ENCODE data around the gene EIF1.
"Not testable (repeated sequence)": the region's sequence is repeated elsewhere in the genome, so short reads cannot be mapped to it uniquely, and the experiment has no call there.

Gene EIF1

DNA sequence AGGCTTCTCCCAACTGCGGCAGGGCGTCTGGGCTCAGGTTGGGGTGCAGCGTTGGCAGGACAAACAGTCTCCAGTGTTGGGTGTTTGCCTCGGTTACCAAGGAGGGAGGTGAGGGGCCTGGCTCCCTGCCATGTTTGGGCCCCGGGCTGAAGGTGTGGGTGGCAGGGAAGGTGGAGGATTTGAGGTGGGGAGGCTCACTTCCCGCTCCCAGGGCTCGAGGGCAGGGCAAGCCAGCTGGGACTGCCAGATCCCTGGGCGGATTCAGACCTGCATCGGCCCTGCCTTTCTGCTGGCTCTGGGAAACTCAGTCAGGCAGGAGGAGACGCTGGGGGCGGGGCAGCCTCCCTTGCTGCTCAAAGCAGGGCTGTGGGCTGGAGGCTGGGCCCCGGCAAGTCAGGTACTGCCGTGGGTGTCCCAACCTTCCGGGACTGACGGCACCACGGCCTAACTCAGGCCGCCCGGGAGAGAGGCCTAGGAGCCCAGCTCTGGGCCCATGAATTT, 33.0 kb upstream of the EIF1 start:
- peak; percentile 77 for DNase-seq (ENCODE audit: low read depth, low spot score)

DNA sequence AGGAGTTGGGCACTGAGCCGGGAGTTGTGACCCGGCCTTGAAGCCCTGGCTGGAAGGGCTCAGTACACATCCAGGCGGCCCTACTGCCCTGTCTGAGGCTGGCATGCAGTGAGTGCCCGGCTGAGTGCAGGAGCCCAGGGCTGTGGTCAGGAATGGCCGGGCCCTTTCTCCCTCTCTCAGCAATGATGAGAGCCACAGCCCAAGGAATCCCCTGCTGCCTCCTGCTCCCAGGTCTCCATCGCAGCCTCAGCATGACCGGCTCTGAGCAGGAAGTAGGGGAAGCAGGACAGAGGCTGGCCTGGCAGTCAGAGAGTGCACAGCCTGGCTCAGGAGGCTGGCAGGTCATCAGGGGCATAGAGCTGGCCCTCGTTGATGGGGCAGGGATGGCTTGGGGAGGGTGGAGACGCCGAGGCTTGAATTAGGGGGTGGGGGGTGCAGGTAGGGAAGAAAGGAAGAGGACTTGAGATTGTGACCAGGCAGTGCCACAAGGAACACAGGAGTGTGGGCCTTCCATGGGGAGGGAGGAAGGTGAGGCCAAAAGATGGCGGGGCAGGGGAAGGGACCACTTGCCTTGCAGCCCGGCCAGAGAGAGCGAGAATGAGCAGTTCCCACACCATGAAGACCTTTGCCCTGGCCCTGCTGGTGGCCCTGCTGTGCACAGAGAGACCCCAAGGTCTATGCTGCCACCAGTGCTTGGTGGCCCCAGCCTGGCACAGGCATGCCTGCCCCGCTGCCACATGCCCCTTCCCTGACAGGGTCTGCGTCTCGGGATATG, 32.2 kb upstream of the EIF1 start:
- DNase-seq (ENCODE audit: low read depth, low spot score), result no peak

DNA sequence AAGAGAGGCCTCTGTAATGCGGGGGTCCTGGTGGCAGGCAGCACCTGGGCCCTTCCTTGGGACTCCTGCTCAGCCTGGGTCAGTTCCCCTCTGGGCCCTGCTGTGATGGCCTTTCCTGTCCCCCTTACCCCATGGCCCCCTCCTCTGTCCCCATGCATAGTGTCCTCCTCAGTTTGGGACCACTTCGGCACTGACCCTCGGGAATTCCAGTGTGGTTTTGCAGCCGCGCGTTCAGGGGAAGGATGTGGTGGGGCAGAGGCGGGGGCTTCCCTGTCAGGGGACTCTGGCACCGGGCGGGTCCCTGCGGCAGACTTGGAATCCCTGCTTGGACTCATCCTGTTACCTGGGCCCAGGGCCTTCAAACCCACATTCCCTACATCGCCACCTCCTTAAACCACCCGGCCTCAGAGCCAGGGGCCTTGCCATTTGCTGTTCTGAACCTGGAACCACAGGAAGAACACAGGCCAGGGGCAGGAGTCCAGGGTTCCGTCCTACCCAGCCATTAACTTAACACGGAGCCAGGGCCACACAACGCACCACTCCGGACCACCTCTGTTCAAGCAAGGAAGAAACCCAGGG, 31.4 kb upstream of the EIF1 start:
- no peak for DNase-seq (ENCODE audit: low read depth, low spot score)

DNA sequence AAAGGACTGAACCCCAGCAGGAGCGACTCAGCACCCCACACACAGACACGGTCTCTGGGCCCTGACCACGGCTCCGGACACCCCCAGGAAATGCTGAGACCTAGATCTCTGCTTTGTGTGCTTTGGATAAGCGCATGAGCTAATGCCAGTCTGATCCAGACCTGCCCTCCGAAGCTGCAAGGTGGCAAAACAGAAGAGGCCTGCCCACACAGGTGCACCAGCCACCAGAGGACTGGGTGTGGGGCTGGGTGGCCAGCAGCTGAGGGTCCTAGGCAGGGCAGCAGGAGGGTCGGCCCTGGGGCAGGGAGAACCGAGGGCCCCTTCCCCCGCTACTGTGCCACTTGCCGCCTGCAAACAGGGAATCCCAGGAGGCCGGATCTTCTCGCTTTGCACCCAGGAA, 30.7 kb upstream of the EIF1 start:
- DNase-seq (ENCODE audit: low read depth, low spot score), result no peak

DNA sequence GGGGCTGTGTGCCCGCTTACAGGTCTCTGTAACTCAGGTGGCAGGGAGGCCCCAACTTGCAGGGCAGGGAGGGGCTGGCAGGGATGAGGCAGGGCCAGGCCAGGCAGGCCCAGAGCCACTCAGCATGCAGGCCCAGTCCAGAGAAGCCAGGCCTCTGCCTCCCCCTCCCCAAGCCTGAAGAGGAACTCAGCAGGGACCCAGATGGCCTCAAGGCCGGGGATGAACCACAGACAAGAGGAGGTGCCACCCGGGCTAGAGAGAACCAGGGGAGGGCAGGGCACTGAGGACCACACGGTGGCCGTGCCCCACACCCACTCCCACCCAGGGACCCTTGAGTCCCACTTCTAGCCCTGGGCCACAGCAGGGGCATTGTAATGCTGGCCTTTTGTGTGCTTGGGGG, 29.8 kb upstream of the EIF1 start:
- DNase-seq (ENCODE audit: low read depth, low spot score), result no peak

DNA sequence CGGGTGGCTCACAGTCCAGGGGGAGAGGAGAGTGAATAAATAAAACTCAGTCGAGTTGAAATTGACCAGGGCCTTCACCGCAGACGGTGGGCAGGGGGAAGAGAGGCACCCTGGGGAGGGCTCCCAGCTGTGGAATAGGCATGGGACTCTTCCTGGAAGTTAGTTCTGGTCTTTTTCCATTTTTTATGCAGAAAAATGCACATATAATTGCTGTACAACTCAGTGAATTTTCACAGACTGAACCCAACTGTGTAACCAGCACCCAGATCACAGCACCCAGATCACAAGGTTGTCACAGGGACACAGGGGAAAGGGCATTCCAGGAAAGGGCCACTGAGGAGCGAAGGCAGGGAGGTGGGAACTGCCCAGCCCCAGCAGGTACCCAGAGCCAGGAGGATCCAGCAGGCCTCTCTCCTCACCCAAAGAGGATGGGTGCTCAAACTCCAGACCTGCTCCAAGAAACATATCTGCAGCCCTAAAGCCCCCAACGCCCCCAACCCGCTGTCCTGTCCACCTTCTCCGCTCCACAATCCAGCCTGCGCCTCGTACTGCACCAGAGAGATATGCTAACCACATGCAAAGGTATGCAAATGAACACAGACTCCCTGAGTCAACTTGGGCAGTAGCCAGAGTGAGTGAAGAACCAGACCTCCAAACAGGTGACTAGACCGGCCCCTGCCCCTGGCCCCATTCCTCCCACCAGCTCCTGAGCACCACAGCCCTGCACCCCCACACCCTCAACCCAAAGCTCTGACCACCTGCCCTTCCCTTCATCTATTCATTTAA, 29.1 kb upstream of the EIF1 start:
- no peak for DNase-seq (ENCODE audit: low read depth, low spot score)

DNA sequence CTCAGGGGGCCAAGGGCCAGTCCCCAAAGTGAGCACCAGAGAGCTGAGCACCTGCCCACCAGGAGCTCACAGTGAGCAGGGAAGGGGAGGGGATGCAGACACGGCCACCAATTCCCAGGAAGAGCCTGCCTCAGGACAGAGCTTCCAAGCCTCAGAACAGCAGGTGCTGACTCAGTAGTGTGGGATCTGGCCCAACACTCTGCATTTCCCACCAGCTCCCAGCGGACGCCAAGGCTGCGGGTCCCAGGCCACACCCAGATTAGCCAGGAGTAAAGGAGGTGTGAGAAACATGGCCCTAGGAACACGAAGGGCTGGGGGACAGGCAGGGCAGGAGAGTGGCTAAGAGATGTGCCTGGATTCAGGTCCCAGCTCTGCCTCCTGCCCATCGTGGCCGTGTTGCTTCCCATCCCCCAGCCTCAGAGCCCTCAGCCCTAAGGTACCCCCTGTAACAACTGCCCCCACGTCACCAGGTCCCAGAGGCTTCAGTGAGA, 28.4 kb upstream of the EIF1 start:
- DNase-seq (ENCODE audit: low read depth, low spot score), result no peak

DNA sequence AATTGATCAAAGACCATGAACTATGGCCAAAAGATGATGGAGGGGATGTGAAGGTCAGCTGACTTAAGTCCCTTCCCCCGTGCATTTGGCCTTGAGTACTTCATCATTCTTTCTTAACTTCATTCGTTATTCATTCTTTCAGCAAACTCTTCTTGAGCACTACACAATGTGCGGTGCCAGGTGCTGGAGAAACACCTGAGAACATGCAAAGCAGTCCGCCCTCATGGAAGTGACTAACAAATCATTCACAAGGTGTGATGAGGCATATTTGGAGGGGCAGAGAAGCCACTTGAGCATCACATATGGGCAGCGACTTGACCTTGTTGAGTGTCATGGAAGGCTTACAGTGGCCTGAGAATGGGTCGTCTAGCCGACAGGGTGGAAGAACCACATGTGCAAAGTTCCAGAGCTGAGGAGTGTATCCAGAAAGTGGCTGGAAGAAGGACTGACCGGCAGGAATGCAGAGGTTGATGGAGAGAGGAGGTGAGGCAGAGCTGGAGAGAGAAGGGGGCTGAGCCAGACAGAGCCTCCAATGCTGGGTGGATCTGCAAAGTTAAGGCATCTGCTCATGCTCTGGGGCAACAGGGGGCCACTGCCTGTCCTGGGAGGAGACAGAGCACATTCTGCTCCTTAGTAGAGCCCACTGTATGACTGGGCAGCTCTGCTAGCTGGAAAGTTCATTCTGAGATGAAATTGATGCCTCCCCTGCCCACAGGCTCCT, 25.1 kb upstream of the EIF1 start:
- no peak for DNase-seq (ENCODE audit: low read depth, low spot score)

DNA sequence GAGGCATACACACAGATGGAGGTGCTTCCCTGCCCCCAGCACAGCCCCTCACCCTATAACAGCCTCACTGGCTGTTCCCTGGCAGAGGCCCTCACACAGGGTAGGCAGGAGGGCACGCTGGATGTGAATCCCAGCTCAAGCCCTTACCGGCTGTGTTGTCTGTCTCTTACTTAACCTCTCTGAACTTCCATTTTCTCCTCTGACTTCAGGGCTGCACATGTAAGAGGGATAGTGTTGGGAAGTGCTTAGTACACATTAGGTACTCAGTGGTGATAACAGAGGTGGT, 24.6 kb upstream of the EIF1 start:
- DNase-seq (ENCODE audit: low read depth, low spot score), result no peak

DNA sequence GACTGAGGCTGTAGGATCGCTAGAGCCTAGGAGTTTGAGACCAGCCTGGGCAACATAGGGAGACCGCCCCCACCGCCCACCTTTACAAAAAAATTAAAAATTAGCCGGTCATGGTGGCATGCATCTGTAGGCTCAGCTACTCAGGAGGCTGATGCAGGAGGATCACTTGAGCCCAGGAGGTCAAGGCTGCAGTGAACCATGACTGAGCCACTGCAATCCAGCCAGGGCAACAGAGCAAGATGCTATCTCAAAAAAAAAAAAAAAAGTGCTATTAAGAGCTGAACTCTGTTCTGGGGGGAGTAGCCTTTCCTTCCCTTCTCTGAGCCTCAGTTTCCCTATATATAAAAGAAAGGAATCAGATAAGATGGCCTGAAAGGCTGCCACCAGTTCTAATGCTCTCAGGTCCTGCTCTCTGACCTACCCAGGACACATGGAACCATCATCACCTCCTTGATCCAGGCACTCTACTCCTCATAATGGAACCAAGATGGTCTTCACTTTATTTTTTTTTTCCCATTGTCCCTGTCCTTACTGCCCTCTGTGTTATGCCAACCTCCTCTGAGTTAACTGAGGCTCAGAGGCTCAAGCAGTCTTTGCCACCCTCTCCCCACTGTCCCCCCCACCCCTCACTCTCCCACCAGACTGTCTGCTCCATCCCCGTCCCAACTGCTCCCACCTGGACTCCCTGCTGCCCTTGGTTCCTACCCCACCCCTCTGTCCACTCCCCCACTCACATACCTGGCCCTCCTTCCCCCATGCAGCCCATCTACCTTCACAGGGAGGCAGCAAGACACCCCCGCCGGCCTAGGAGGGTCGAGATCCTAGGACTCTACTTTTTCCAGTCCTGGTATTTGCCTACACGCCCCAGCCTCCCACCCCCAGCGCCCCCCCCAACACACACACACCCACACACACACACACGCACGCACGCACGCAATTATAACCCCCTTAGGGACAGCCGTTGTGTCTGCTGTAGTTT, 23.8 kb upstream of the EIF1 start:
- no peak for DNase-seq (ENCODE audit: low read depth, low spot score)

DNA sequence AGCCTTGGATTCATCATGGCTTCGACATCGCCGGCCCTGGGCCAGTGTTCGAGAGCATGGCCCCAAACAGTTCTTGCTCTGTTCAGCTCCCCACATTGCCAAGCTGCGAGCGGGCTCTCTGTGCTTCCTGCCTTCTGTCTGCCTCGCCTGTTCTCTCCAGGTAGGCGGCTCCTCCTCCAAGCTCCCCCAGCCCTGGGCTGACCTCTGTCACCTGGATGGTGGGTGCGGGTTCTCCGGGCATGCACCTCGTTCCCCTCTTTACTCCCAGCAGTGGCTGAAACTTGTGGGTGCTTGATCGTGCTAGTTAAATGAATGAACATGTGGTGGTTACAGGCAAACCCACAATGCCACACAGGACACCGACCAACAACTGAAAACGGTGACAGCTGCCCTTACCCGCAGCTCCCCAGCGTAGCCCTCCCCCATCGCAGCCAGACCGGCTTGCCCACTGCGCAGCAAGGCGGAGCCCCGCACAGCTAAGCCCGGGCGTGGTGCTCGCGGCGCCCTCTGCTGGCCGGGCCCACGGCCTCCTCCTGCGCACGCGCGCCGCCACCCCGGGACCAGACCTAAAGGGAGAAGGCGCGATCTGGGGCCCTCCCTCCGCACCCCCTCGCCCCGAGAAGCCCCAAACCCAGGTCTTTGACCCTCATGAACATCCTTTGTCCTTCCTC, 23.0 kb upstream of the EIF1 start:
- peak; percentile 86 for DNase-seq (ENCODE audit: low read depth, low spot score)

DNA sequence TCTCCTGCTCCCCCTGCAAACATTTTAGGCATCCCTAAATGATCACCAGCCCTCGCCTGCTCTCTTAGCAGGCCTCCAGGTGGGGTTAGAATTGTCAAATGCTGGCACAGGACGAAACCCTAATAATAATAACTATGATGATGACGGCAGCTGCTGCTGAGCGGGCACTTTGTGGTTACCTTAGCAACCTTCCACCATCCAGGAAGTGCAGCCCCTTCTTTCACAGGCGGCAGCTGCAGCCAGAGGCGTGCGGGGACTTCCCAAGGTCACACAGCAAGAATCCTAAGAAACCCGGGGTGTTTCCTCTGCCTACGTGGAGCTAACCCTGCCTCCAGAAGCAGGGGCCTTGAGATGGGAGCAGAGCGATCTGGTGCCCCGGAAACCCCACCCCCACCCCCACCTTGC, 22.4 kb upstream of the EIF1 start:
- no peak for DNase-seq (ENCODE audit: low read depth, low spot score)

DNA sequence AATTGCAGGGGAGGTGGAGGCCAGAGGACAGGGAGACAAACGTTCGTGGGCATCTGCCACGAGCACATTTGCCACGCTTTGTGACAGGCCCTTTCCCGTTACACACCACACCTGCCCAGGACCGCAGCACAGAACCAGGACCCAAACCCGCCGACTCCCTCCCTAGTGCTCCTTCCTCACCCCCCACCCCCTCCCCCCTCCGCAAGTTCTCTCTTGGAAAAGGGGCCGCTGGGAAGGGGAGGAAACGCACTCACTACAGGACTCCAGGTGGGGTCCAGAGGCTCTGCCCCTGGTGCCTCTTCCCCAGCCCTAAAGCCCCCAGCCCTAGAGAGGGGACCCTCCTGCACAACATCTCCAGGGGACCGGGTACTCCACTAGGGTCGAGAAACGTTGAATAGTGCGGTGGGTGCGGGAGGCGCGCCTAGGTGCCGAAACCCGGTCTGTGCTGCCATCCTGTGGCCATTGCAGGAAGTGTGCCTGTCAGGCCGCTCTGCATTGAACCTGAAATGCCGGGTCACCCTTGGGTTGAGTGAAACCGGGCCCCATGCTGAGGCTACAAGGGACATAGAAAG, 21.9 kb upstream of the EIF1 start:
- peak; percentile 90 for DNase-seq (ENCODE audit: low read depth, low spot score)

DNA sequence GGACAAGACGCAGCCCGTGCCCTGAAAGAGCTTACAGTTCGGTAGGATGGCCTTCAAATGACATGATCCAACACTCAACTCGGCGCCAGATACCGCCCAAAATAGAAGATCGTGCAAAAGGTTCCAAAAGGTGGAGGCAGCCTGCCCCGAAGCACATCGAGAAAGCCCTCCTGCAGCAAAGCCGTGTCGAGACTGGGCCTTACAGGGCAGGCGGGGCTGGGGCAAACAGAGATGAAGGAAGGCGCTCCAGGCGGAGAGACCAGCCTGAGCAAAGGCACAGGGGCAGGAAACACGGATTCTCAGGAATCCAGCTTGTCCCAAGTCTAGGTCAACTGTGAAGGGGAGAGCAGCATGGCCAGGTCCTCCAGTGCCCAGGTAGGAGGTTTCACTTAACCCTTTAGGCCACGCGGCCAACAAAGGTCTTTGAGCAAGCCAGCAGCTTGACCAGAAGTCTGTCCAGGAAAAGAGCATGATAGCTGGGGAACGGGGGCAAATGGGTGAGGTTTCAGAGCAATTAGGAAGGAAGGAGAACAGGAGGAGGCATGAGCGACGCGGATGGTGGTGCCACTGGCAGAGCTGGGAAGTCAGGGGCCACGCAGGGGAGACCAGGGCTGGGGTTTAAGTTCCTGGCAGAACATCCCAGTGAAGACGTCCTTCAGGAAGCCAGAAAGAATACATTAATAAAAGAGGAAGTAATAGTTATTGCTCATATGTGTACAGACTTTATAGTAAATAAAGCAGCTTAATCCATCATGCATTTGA, 21.2 kb upstream of the EIF1 start:
- no peak for DNase-seq (ENCODE audit: low read depth, low spot score)

DNA sequence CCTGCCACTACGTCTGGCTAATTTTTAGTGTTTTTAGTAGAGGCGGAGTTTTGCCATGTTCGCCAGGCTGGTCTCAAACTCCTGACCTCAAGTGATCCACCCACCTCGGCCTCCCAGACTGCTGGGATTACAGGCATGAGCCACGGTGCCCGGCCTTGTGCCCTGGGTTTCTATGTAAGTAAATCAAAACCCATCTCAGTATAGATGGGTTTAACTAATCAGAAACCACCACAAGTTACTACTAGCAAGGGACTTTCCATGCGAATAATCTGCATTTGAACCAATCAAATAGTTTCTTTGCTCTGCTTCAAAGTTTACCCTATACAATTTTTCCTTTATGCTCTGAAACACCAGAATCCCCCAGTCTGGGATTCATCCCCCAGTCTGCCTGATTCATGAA, 16.5 kb upstream of the EIF1 start:
- DNase-seq (ENCODE audit: low read depth, low spot score), result no peak

DNA sequence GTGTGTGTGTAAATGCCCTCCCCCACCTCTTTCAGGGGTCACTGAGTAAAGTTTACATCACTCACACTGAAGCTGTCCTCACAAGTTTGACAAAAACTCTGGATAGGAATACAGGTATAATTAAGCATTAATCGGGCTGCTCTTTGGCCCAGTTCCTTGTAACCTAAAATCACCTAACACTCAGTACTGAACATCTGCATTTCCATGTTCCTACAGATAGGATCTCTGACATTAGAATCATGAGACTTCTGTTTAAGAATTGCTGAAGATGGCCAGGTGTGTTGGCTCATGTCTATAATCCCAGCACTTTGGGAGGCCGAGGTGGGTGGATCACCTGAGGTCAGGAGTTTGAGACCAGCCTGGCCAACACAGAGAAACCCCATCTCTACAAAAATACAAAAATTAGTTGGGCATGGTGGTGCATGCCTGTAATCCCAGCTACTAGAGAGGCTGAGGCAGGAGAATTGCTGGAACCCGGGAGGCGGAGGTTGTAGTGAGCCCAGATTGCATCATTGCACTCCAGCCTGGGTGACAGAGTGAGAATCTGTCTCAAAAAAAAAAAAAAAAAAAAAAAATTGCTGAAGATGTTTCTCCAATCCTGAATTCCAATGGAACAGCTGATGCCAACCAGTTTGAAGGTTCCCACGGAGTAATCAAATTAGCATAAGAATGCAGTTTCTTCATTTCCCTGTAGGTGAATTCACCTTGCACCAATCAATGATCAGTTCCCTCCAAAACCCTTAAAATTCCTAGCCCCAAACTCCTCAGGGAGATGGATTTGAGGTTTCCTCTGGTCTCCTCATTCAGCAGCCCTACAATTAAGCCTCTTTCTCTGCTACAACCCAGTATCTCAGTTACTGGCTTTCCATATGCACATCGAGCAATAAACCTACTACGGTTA, 13.3 kb upstream of the EIF1 start:
- DNase-seq (ENCODE audit: low read depth, low spot score), result not testable (repeated sequence)

DNA sequence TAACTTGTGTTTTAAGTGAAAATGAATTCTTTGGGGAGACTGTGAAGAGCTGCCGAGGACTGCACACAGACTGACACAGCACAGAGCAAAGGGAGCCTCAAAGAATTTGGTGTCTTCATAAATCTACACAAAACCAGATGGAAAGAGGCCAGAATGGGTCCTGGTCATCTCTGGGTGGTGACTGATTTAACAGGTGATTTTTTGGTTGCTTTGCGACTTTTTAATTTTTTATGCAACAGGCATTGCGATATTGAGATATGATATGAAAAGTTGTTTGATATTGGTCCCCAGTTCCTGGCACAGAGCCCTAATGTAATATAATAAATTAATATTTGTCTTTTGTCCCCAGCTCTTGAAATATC, 12.6 kb upstream of the EIF1 start:
- no peak for DNase-seq (ENCODE audit: low read depth, low spot score)

DNA sequence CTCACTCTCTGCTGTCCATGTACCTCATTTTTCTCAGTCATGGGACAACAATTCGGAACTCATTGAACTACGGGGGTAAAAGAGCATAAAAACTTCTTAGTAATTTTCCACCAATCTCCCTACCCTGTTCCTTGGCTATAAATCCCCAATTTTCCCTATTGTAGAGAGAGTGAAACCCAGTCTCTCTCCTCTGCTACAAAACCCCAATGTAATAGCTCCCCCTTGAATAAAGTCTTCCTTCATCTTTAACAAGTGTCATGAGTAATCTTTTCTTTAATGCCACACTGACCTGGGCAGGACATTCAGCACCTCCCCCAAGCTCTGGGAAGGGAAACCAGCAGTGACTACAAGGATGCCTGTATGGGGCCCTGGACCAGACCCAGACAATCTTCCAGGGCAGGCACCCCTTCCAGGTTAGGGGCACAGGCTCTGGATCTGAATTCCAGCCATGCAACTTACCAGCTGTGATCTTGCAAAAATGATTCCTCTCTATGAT, 10.2 kb upstream of the EIF1 start:
- DNase-seq (ENCODE audit: low read depth, low spot score), result no peak
